GM12878 (cell line): Measurements from ENCODE around the gene PHF11. TPM values are rescaled to one million over a fixed set of nuclear protein-coding genes. Genes with fewer than 3 reads are reported as not detected.

Experiments used
- BCL11A ChIP-seq: IDR thresholded peaks from 2 replicates; pipeline ENCODE4 v1.6.1; 2011; ENCODE audit warnings: low read depth, low read length
- BHLHE40 ChIP-seq, 2 experiments: fragments of 450-650 bp in 1 of 2; IDR thresholded peaks; 2 replicates each; pipeline ENCODE4 v1.6.1; 2011 to 2017; ENCODE audit warnings: low read depth in 2 of 2, borderline replicate concordance in 1 of 2, improper control_type of control experiment in 1 of 2, low read length in 1 of 2, mild to moderate bottlenecking in 1 of 2
- CBX3 ChIP-seq: fragments of 200-600 bp; sonication (generic); IDR thresholded peaks from 2 replicates; pipeline ENCODE4 v1.6.1; 2016; ENCODE audit warnings: low read depth, borderline replicate concordance
- CHD1 ChIP-seq: IDR thresholded peaks from 2 replicates; pipeline ENCODE4 v1.6.1; 2012; ENCODE audit warnings: low read depth, low read length, improper control_type of control experiment
- ELK1 ChIP-seq: IDR thresholded peaks from 2 replicates; pipeline ENCODE4 v1.6.1; 2012; ENCODE audit warnings: low read depth, low read length, improper control_type of control experiment
- HDAC2 ChIP-seq: fragments of 200-600 bp; sonication (generic); IDR thresholded peaks from 2 replicates; pipeline ENCODE4 v1.6.1; 2017
- KAT2A ChIP-seq: conservative IDR thresholded peaks from 2 replicates; pipeline ENCODE4 v1.6.1; 2011; ENCODE audit warnings: low read depth, low read length; ENCODE audit not compliant: control insufficient read depth
- MYB ChIP-seq: fragments of 150-350 bp; IDR thresholded peaks from 2 replicates; pipeline ENCODE4 v1.6.1; 2014; ENCODE audit warnings: mild to moderate bottlenecking, low read depth, low read length, borderline replicate concordance
- NFYB ChIP-seq: IDR thresholded peaks from 2 replicates; pipeline ENCODE4 v1.6.1; 2011; ENCODE audit warnings: low read depth, mild to moderate bottlenecking, low read length, improper control_type of control experiment, moderate library complexity; ENCODE audit not compliant: insufficient read depth
- NR2F1 ChIP-seq: fragments of 450-650 bp; conservative IDR thresholded peaks from 2 replicates; pipeline ENCODE4 v1.6.1; 2017; ENCODE audit warnings: mild to moderate bottlenecking
- RELA ChIP-seq: fragments of 450-650 bp; IDR thresholded peaks from 2 replicates; pipeline ENCODE4 v1.8.0; 2014; ENCODE audit warnings: borderline replicate concordance; ENCODE audit not compliant: partially characterized antibody
- RUNX3 ChIP-seq: IDR thresholded peaks from 2 replicates; pipeline ENCODE4 v1.6.1; 2012; ENCODE audit warnings: low read length, inconsistent platforms
- TCF12 ChIP-seq: IDR thresholded peaks from 2 replicates; pipeline ENCODE4 v1.6.1; 2011; ENCODE audit warnings: low read depth, mild to moderate bottlenecking, low read length
- ZBTB4 ChIP-seq: fragments of 450-650 bp; formaldehyde crosslinking; IDR thresholded peaks from 2 replicates; pipeline ENCODE4 v1.4.0; 2022; ENCODE audit warnings: mild to moderate bottlenecking, moderate library complexity
- polyA plus RNA-seq, 11 experiments: library from polyadenylated mRNA; depleted of rRNA in 4 of 11; unstranded in 6 of 11; stranded (reverse) in 5 of 11; fragments of >200 nt; fragmentation: Nextera tagmentation in 4 of 11; fragmentation: Illumina TruSeq in 1 of 11; extraction: Ambion mirVana in 4 of 11; extraction: Trizol in 1 of 11; gene quantifications; 1 replicate in 1 of 11; 2 replicates in 10 of 11; pipeline versions ENCODE4 v1.2.1 to v1.2.3, GENCODE V29; 2011 to 2016; ENCODE audit warnings: inconsistent platforms in 2 of 11, missing spikeins in 2 of 11, low read depth in 1 of 11
- total RNA-seq, 4 experiments: library from RNA; depleted of rRNA in 3 of 4; stranded (reverse); fragments of >200 nt in 3 of 4; fragmentation: Illumina TruSeq in 1 of 4; extraction: Trizol in 1 of 4; gene quantifications; 2 replicates each; pipeline versions ENCODE4 v1.2.1 to v1.2.3, GENCODE V29; 2013 to 2021
- TF ChIP-seq, protein P1 (sequence below): fragments of 450-650 bp; IDR thresholded peaks from 2 replicates; pipeline ENCODE4 v1.6.1; 2017; ENCODE audit warnings: mild to moderate bottlenecking
- TF ChIP-seq, protein P2 (sequence below): fragments of 450-650 bp; formaldehyde crosslinking; IDR thresholded peaks from 2 replicates; pipeline ENCODE4 v1.5.0; 2022; ENCODE audit warnings: mild to moderate bottlenecking, missing genetic modification characterization
- TF ChIP-seq, protein P3 (sequence below): fragments of 450-650 bp; IDR thresholded peaks from 2 replicates; pipeline ENCODE4 v1.6.1; 2016; ENCODE audit warnings: mild to moderate bottlenecking

PHF11 gene
- total and polyA plus RNA-seq, 10 of the 15 experiments (the other 5 are each of a cell fraction or from before 2014, with no cell fraction given) = 16.9 to 77.3 (median 32.7) TPM

DNA sequence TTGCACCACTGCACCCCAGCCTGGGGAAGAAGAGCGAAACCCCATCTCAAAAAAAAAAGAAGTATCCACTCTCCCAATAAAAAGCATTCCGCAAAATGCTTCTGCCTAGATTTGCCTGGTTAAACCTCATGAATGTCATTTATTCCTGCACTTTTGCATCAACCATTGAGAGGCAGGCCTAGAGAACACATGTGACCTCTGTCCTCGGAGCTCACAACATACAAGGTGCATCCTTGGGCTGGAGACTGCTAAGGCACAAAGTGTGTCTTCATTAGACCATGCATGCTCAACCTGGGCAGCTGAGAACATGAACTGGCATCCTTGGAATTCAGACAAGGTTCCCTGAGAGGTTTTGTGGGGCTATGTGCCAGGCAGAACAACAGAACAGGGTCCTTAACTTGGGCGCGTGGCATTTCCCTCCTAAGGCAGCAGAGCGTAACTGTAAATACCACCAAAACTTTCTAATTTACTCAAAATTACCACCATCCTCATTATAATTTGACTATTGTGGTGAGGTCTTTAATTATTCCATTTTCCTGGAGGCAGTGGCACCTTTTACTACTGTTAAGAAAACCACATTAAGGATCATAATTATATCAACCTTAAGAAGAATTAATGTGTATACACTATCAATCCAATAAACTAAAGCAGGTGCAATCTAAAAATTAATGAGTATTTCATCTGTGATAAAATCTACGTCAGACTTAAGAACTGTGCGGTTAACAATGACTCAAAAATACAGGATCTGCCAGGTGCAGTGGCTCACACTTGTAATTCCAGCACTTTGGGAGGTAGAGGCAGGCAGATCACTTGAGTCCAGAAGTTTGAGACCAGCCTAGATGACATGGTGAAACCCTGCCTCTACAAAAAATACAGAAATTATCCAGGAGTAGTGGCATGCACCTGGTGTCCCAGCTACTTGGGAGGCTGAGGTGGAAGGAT, 75.8 kb downstream of the PHF11 start (continued):
- TF ChIP-seq CHD1 (no peak), CBX3 (no peak), KAT2A (no peak), RELA (no peak), MYB (no peak), RUNX3 (peak; percentile 97), HDAC2 (no peak), BCL11A (peak; percentile 75), ZBTB4 (CRISPR knock-in tag) (no peak), NFYB (no peak), NR2F1 (peak; percentile 76), ELK1 (no peak), TCF12 (peak; percentile 80; the same call in 1 of the 2 replicates), BHLHE40 (IDR thresholded peaks at IDR 0.05; ENCODE audit: borderline replicate concordance in 1 of 2, low read depth in 2 of 2, low read length in 1 of 2) (peak; percentile 35 to 57; a peak in 1 of 4 replicates)
- TF ChIP-seq, protein P1, sequence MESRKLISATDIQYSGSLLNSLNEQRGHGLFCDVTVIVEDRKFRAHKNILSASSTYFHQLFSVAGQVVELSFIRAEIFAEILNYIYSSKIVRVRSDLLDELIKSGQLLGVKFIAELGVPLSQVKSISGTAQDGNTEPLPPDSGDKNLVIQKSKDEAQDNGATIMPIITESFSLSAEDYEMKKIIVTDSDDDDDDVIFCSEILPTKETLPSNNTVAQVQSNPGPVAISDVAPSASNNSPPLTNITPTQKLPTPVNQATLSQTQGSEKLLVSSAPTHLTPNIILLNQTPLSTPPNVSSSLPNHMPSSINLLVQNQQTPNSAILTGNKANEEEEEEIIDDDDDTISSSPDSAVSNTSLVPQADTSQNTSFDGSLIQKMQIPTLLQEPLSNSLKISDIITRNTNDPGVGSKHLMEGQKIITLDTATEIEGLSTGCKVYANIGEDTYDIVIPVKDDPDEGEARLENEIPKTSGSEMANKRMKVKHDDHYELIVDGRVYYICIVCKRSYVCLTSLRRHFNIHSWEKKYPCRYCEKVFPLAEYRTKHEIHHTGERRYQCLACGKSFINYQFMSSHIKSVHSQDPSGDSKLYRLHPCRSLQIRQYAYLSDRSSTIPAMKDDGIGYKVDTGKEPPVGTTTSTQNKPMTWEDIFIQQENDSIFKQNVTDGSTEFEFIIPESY = no peak
- TF ChIP-seq, protein P2, sequence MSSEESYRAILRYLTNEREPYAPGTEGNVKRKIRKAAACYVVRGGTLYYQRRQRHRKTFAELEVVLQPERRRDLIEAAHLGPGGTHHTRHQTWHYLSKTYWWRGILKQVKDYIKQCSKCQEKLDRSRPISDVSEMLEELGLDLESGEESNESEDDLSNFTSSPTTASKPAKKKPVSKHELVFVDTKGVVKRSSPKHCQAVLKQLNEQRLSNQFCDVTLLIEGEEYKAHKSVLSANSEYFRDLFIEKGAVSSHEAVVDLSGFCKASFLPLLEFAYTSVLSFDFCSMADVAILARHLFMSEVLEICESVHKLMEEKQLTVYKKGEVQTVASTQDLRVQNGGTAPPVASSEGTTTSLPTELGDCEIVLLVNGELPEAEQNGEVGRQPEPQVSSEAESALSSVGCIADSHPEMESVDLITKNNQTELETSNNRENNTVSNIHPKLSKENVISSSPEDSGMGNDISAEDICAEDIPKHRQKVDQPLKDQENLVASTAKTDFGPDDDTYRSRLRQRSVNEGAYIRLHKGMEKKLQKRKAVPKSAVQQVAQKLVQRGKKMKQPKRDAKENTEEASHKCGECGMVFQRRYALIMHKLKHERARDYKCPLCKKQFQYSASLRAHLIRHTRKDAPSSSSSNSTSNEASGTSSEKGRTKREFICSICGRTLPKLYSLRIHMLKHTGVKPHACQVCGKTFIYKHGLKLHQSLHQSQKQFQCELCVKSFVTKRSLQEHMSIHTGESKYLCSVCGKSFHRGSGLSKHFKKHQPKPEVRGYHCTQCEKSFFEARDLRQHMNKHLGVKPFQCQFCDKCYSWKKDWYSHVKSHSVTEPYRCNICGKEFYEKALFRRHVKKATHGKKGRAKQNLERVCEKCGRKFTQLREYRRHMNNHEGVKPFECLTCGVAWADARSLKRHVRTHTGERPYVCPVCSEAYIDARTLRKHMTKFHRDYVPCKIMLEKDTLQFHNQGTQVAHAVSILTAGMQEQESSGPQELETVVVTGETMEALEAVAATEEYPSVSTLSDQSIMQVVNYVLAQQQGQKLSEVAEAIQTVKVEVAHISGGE (CRISPR knock-in tag) = no peak
- TF ChIP-seq, protein P3, sequence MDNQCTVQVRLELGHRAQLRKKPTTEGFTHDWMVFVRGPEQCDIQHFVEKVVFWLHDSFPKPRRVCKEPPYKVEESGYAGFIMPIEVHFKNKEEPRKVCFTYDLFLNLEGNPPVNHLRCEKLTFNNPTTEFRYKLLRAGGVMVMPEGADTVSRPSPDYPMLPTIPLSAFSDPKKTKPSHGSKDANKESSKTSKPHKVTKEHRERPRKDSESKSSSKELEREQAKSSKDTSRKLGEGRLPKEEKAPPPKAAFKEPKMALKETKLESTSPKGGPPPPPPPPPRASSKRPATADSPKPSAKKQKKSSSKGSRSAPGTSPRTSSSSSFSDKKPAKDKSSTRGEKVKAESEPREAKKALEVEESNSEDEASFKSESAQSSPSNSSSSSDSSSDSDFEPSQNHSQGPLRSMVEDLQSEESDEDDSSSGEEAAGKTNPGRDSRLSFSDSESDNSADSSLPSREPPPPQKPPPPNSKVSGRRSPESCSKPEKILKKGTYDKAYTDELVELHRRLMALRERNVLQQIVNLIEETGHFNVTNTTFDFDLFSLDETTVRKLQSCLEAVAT = peak; percentile 73
